Measurements from ENCODE around the gene MON1B. TPM values are rescaled to one million over a fixed set of nuclear protein-coding genes. Genes with fewer than 3 reads are reported as not detected.

MON1B gene
- total and polyA plus RNA-seq, 2 of the 8 experiments (the other 6 are each of a cell fraction or from before 2014, with no cell fraction given): 20.0 to 45.9 TPM

DNA sequence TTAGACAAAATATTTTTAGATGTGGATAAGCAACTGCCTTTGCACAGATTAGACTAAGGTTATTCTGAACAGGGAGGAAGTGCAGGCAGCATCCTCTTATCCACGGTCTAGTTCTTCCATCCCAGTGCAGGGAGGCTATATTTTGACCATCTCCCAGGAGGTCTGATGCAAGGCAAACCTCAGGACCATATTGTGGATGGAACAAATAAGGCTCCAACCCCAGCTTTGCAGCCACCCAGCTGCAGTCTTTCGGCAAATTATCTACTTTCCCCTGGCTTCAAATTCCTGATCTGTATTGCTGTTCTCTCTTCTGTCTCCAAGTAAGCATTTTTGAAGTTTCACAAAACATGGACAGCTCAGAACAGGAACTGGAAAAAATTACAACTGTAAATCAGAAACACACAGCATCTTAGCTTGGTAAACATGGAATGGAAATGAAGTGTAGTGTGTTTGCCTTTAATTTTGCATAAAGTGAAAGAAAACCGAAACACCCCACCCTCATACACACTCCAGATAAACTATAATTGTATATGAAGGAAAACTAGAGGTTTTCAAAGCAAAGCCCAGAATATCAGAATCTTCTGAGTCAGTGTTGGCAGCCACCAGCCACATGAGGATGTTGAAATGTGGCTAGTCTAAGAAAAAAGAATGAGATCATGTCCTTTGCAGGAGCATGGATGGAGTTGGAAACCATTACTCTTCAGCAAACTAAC, 33.5 kb upstream of the MON1B start (continued):
- TF ChIP-seq ZNF274 (IDR thresholded peaks at IDR 0.05; ENCODE audit: borderline replicate concordance, extremely low read depth, low read length): no peak
